GM18861 (cell line): Measurements from ENCODE around the gene TP53TG5.

Source experiments
- ATAC-seq: cut with Tn5 transposase; IDR thresholded peaks from one replicate; pipeline ENCODE4 v1.9.1; 2021; ENCODE audit not compliant: unreplicated experiment

The TP53TG5 gene

GRCh38 chr20:45378191-45378590, at the start of gene TP53TG5:
TP53TG5 (minus strand) TSS chr20:45378325; CDS start chr20:45378236, 89 bp downstream.
- no peak for ATAC-seq

DNA sequence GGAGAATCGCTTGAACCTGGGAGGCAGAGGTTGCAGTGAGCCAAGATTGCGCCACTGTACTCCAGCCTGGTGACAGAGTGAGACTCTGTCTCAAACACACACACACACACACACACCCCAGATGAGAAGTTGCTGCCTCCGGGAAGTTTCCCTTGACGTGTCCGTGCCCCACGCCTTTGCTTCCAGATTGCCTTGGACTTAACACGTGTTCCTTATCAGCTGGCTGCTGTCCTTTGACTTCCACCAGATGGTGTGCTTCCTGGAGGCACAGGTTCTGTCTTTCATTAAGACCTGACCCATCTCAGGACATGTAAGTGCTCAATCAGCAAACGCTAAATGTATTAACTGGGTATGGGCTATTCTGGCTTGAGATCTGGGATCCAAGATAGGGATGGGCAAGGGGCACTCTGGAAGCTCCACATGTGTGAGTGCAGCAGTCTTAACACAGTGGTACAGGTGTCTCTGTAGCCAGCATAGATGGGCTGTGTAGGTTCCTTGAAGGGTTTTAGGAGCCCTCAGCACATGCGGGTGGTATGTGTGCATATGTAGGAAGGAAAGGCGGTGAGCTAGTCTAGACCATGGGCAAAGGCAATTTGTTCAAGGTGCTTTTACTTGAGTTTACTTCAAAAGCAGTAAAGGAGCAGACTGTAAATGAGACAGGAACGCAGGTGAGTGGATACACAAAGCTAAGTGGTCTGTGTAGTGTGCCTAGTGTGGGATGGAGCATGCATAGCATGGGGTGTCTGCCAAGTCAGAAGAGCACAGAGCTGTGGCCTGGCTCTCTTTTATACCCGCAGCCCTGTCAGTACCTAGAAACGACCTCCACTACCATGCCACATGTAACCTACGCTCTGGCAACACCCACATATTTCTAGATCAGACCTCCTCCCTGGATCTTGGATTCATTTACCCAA, 49.4 kb upstream of the TP53TG5 start:
- ATAC-seq = no peak

GRCh38 chr20:45426320-45427016, 48.3 kb upstream of the TP53TG5 start:
- ATAC-seq = no peak

- ATAC-seq = no peak
Measured at GRCh38 chr20:45425561-45425960, 47.4 kb upstream of the TP53TG5 start.

GRCh38 chr20:45423700-45424099, 45.6 kb upstream of the TP53TG5 start:
- ATAC-seq = no peak

DNA sequence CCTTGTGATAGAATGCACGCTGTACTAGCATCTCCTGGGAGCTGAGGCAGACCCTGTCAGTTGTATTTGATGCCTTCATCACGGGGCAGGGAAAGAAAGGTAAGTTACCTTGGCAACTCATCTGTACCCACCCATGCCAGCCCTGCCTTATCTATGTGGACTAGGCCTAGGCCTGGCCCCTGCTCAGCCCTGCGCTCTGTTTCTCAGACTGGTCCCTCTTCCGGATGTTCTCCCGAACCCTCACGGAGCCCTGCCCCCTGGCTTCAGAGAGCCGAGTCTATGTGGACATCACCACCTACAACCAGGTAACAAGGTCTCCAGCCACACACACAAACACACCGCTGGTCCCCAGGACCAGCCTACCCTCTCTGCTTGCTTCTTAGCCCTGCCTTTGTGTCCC, 42.0 kb upstream of the TP53TG5 start:
- ATAC-seq = no peak

DNA sequence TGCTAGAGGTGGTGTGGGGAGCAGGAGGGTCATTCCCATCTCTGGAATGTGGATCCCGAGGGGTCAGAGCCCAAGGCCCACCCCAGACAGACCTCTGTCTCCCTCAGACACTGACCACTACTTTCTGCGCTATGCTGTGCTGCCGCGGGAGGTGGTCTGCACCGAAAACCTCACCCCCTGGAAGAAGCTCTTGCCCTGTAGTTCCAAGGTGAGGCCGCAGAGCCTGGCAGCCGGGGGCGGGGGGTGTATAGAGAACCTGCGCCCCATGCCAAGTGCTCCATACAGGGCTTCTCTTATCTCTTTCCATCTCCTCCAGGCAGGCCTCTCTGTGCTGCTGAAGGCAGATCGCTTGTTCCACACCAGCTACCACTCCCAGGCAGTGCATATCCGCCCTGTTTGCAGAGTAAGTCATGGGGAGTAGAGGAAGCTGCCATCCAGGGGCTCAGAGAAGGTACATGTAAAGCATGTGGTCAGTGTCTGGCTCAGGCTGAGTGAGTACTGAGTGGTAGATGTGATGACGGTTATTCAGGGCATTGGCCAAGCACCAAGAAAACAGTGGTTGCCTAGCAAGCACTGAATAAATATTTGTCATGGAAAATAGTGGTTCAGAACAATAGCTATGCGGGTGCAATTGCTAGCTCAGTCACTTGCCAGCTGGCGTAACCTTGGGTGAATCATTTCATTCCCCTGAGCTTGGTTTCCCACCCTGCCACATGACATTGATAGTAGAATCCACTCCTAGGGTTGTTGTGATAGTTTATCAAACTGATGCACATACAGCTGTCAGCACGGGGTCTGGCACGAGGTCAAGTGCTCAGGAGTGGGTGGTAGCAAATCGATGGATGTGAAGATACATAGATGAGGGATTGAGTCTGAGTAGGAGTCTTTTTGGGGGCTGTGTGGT, 41.3 kb upstream of the TP53TG5 start:
- peak; percentile 79 for ATAC-seq

DNA sequence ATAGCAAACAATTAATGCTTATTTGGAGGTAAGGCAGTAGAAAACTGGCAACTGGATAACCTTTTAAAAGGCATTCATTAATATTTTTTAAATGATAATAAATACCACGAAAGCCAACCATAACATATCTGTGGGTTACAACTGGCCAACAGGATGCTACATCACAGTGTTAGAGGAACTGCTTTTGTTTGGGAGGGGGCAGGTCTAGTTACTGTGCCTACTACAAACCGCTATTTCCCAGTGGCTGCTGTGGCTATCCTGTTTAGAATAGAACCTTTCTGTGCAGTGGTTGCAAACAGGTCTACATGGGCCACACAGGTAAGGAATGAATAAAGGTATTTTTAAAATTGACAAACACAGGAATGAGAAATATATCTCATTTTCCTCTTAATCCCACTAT, 38.8 kb upstream of the TP53TG5 start:
- ATAC-seq = no peak

- peak; percentile 41 for ATAC-seq
Measured at GRCh38 chr20:45415822-45416637, 37.9 kb upstream of the TP53TG5 start, which contains the start of gene PIGT. PIGT (plus strand) TSS chr20:45416141; CDS start chr20:45416157, 16 bp downstream.

DNA sequence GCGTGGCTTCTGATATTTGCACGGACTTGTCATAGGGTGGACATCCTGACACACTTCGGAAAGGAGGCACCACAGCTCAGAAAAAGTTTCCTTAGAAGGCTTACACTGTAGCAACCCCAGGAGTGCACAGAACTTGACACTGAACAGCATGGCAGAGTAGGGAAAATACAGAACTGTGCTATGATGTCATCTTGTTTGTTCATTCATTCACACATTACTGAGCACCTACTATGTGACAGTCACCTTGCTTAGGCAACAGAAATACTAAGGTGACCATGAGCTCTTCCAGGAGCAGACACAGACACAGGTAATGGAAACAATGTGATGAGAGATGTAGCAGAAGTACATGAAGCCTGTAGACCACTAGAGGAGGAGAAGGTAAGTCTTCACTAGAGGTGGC, 35.4 kb upstream of the TP53TG5 start:
- ATAC-seq = no peak

DNA sequence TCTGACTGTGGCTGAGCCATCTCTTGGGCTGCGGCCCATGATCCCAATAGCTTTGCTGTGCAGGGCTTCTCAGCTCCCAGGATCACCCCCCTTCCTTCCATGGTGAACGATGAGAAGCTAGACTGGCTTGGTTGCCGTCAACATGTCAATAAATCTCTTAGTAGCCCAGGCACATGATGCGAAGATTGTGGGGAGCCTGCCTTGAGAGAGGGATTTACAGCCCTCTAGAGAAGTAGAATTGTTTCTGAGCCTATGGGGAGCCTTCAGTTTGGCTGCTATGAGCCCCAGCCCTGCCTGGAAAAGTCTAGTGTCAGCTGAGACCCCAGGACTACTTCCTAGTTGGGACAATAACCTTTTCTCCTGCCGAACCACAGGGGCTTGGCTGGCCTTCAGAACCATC, 34.5 kb upstream of the TP53TG5 start:
- no peak for ATAC-seq

DNA sequence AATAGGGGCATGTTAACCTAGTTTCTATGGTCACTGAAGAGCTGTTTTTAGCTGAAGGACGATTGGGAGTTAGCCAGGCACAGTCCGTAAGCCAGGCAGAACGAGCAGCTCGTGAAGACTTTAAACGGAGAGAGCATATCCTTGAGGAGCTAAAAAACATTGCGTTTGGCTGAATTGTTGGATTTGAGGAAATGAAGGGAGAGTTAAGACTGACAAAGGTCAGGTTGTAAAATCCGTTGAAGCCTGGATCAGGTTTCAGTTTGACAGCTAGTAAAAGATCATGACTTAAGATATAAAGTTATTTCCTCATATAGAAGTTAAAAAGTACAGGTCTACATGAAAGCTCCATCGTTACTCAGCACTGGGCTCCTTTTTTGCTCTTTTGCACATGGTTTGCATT, 32.8 kb upstream of the TP53TG5 start:
- no peak for ATAC-seq

- no peak for ATAC-seq
Measured at GRCh38 chr20:45409521-45410272, 31.6 kb upstream of the TP53TG5 start.

DNA sequence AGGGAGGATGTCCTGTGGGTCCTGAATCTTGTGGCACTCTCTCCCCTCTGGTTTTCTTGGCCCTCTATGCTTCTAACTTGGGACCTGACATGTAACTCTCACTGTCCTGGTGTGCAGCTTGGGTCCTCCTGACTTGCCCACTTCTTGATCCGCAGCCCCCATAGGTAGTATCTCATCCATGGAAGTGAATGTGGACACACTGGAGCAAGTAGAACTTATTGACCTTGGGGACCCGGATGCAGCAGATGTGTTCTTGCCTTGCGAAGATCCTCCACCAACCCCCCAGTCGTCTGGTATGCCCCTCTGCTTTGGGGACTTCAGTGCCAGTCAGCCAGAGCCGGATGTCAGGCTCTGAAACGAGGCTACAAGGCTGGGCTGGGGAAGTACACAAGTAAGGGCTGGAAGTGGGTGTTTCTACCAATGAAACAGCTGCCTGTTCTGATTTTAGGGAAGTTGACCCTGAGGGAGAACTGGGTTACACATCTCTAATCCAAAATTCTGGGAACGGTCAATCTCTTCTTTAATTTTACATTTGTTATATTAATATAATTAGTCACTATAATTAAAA, 30.6 kb upstream of the TP53TG5 start:
- ATAC-seq = no peak

DNA sequence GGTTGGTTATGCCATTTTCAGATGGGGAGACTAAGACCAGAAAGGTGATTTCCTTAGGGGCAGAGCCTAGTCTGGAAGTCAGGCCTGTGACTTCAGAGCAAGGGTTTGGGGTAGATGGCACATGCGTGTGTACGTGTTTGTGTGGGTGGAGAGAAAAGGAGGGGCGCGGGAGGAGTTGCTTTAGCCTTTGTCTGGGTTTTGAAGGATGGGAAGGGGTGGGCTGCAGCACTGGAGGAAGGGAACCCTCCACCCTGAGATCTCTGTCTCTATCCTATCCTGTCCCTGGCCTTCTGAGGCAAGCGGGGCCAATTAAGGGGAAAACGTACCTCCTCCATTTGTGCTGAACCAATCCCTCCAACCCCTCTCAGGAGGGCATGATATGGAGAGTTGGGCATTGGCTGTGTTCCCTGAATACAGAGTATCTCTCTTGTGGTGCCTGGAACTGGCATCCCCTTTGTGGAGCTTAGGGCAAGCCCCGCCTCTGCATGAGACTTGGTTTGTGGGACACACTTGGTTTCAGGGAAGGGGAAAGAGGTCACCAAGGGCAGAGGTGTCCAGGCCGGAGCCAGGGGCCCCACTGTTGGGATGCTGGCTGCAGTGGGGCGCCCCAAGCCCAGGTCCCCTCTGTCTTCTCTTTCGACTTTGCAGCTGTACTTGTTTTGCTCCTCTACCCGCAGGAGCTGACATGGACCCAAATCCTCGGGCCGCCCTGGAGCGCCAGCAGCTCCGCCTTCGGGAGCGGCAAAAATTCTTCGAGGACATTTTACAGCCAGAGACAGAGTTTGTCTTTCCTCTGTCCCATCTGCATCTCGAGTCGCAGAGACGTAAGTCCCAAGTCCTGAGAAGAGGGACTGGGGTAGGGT, 29.9 kb upstream of the TP53TG5 start, which contains the start of gene DBNDD2:
TSS of gene DBNDD2 (plus strand) at position 507 of the 863 bp plus-strand sequence. CDS start at position 686, 179 bp downstream.
- no peak for ATAC-seq

GRCh38 chr20:45407067-45407745, 29.1 kb upstream of the TP53TG5 start:
- no peak for ATAC-seq

DNA sequence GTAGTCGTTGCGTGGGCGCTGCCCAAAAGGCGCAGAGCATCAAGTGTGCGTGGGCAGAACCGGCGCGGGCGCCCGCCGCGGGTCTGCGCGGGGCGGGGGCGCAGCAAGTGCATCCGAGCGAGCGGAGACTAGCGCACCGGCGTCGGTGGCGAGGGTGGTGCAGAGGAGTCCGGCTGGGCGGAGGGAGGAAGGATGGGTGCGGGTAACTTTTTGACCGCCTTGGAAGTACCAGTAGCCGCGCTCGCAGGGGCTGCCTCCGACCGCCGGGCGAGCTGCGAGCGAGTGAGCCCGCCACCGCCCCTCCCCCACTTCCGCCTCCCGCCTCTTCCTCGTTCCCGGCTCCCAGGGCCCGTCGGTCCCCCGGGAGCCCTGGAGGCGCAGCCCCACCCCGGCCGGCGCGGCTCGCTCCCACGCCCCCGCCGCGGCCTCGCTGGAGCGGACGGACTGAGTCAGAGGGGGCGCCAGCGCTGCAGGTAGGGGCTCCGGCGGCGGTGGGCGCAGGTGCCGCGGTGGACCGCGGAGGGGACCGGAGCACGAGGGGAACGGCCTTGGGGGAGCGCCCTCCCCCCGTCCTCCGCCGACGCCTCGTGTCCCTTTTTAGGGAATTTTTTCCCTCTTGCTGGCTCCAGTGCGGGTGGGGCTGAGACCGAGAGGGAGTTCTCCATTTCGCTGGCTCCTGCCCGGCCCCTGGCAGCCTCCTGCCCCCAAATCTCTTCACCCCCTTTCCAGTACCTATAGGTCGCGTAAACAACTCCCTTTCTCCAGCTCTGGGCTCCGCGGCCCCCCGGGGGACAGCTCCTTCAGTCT, 28.3 kb upstream of the TP53TG5 start:
- no peak for ATAC-seq
